HEK293T (cell line): ENCODE results near the gene AKT3.
"Not testable (repeated sequence)": the region's sequence is repeated elsewhere in the genome, so short reads cannot be mapped to it uniquely, and the experiment has no call there.

ENCODE experiments used
- CTCF ChIA-PET: fragments of 350-600 bp; formaldehyde crosslinking; extraction: SDS; loops from one replicate; lab custom pipeline; 2021; ENCODE audit warnings: antibody characterized with exemption, inconsistent platforms; lab: Yijun Ruan, JAX
- POLR2A ChIA-PET: fragments of 350-600 bp; formaldehyde crosslinking; extraction: SDS; loops from one replicate; lab custom pipeline; 2020; ENCODE audit warnings: antibody characterized with exemption, inconsistent platforms; lab: Yijun Ruan, JAX
- DNase-seq: peaks from one replicate; pipeline ENCODE4 v3.0.0; 2012; ENCODE audit warnings: mixed read lengths; ENCODE audit errors: extremely low spot score
- ARNT ChIP-seq: fragments of 450-650 bp; IDR thresholded peaks from 2 replicates; pipeline ENCODE4 v1.6.1; 2017; ENCODE audit warnings: mild to moderate bottlenecking
- BHLHE40 ChIP-seq: fragments of 450-650 bp; IDR thresholded peaks from 2 replicates; pipeline ENCODE4 v1.6.1; 2016; ENCODE audit warnings: mild to moderate bottlenecking, moderate library complexity, borderline replicate concordance
- CTBP1 ChIP-seq: fragments of 450-650 bp; IDR thresholded peaks from 2 replicates; pipeline ENCODE4 v1.6.1; 2016; ENCODE audit warnings: borderline replicate concordance
- ELF4 ChIP-seq: fragments of 450-650 bp; IDR thresholded peaks from 2 replicates; pipeline ENCODE4 v1.6.1; 2017; ENCODE audit warnings: antibody characterized with exemption
- FOXA1 ChIP-seq: fragments of 450-650 bp; IDR thresholded peaks from 2 replicates; pipeline ENCODE4 v1.6.1; 2016; ENCODE audit warnings: mild to moderate bottlenecking
- FOXK2 ChIP-seq: fragments of 450-650 bp; IDR thresholded peaks from 2 replicates; pipeline ENCODE4 v1.6.1; 2016; ENCODE audit warnings: mild to moderate bottlenecking
- FOXM1 ChIP-seq: fragments of 450-650 bp; IDR thresholded peaks from 2 replicates; pipeline ENCODE4 v1.6.1; 2017; ENCODE audit warnings: mild to moderate bottlenecking, borderline replicate concordance
- HDGF ChIP-seq: fragments of 450-650 bp; IDR thresholded peaks from 2 replicates; pipeline ENCODE4 v1.6.1; 2017; ENCODE audit warnings: antibody characterized with exemption, borderline replicate concordance
- L3MBTL2 ChIP-seq: fragments of 450-650 bp; conservative IDR thresholded peaks from 2 replicates; pipeline ENCODE4 v1.6.1; 2016; ENCODE audit warnings: mild to moderate bottlenecking
- LEF1 ChIP-seq: fragments of 450-650 bp; IDR thresholded peaks from 2 replicates; pipeline ENCODE4 v1.6.1; 2017; ENCODE audit warnings: mild to moderate bottlenecking, borderline replicate concordance
- NFRKB ChIP-seq: fragments of 450-650 bp; IDR thresholded peaks from 2 replicates; pipeline ENCODE4 v1.6.1; 2016; ENCODE audit warnings: mild to moderate bottlenecking, moderate library complexity
- PKNOX1 ChIP-seq: fragments of 450-650 bp; IDR thresholded peaks from 2 replicates; pipeline ENCODE4 v1.6.1; 2016
- SP1 ChIP-seq: fragments of 450-650 bp; IDR thresholded peaks from 2 replicates; pipeline ENCODE4 v1.6.1; 2017
- SUZ12 ChIP-seq: fragments of 450-650 bp; IDR thresholded peaks from 2 replicates; pipeline ENCODE4 v1.6.1; 2016; ENCODE audit warnings: mild to moderate bottlenecking
- TARDBP ChIP-seq: fragments of 450-650 bp; IDR thresholded peaks from 2 replicates; pipeline ENCODE4 v1.6.1; 2016
- ZNF384 ChIP-seq: fragments of 450-650 bp; IDR thresholded peaks from 2 replicates; pipeline ENCODE4 v1.6.1; 2016

Gene AKT3

GRCh38 chr1:243882276-243882675 is 32.2 kb upstream of the AKT3 start:
- no peak for DNase-seq
- CTCF ChIA-PET: no interaction called here
- POLR2A ChIA-PET: no interaction called here
- TF ChIP-seq CTBP1: no peak
- no peak for TF ChIP-seq FOXM1
- TF ChIP-seq BHLHE40: no peak
- TF ChIP-seq ELF4: no peak
- TF ChIP-seq ARNT: no peak
- TF ChIP-seq SP1: no peak
- TF ChIP-seq TARDBP: no peak
- TF ChIP-seq FOXA1: no peak
- no peak for TF ChIP-seq ZNF384
- TF ChIP-seq SUZ12: no peak
- no peak for TF ChIP-seq L3MBTL2
- TF ChIP-seq LEF1: no peak
- no peak for TF ChIP-seq NFRKB
- no peak for TF ChIP-seq PKNOX1
- TF ChIP-seq FOXK2: no peak
- no peak for TF ChIP-seq HDGF

GRCh38 chr1:243877058-243877457 is 27.0 kb upstream of the AKT3 start:
- DNase-seq, POLR2A ChIA-PET, CTCF ChIA-PET: not testable (repeated sequence)

- TF ChIP-seq ARNT (no peak), TARDBP (no peak), ZNF384 (no peak), FOXM1 (no peak), CTBP1 (no peak), PKNOX1 (no peak), FOXK2 (no peak)
- POLR2A ChIA-PET: no interaction called here
- no peak for DNase-seq
- CTCF ChIA-PET: no interaction called here
Observed at GRCh38 chr1:243855616-243856318, 5.7 kb upstream of the AKT3 start.

- no peak for TF ChIP-seq HDGF
- TF ChIP-seq FOXK2: no peak
- TF ChIP-seq FOXM1: no peak
- no peak for DNase-seq
- CTCF ChIA-PET: interaction anchor here (0.7 kb wide), 1 partner anchor 194 kb away, joined by 3 read pairs; no protein-coding TSS in a partner anchor
- POLR2A ChIA-PET: no interaction called here
Observed at GRCh38 chr1:243851765-243852164, 1.7 kb upstream of the AKT3 start.

- POLR2A ChIA-PET: no interaction called here
- CTCF ChIA-PET: interaction anchor here (0.7 kb wide), 1 partner anchor 194 kb away, joined by 3 read pairs; no protein-coding TSS in a partner anchor
- no peak for TF ChIP-seq BHLHE40
- peak; percentile 95 for TF ChIP-seq L3MBTL2
- TF ChIP-seq PKNOX1: peak; percentile 34; the same call in 1 of the 2 replicates
- no peak for DNase-seq
Observed at GRCh38 chr1:243851257-243851756, 1.3 kb upstream of the AKT3 start.

GRCh38 chr1:243850452-243851256 is 611 bp upstream of the AKT3 start:
- ChIA-PET CTCF (no interaction called here), POLR2A (no interaction called here)
- TF ChIP-seq ZNF384: no peak
- TF ChIP-seq SP1: no peak
- TF ChIP-seq SUZ12: no peak
- no peak for TF ChIP-seq TARDBP
- no peak for TF ChIP-seq CTBP1
- no peak for TF ChIP-seq PKNOX1
- TF ChIP-seq FOXM1: peak; percentile 61; the same call in 1 of the 2 replicates
- no peak for TF ChIP-seq ELF4
- peak; percentile 44; the same call in 1 of the 2 replicates for TF ChIP-seq ARNT
- peak; percentile 37 for TF ChIP-seq L3MBTL2
- TF ChIP-seq HDGF: no peak
- TF ChIP-seq LEF1: peak; percentile 89
- DNase-seq: peak; percentile 83
